SK-MEL-5 (cell line): ENCODE results near the gene ZDHHC19. TPM values are rescaled to one million over a fixed set of nuclear protein-coding genes. Genes with fewer than 3 reads are reported as not detected.
"Not testable (repeated sequence)": the region's sequence is repeated elsewhere in the genome, so short reads cannot be mapped to it uniquely, and the experiment has no call there.

Experiments
- DNase-seq: peaks from one replicate; pipeline ENCODE4 v3.0.0-alpha.2; 2016; ENCODE audit warnings: low read depth, low spot score
- in situ Hi-C: cut with HindIII; loops from 2 replicates; pipeline ENCODE4 v1.10.0; 2016; ENCODE audit warnings: low sequenced_read_pairs, high pct_unique_total_duplicates, low pct_unique_long_range_greater_than_20kb
- total RNA-seq: library from RNA; depleted of rRNA; stranded (reverse); fragments of >200 nt; shearing (Covaris generic); gene quantifications from 2 replicates; pipeline ENCODE4 v1.2.3, GENCODE V29; 2014

Gene ZDHHC19
- total RNA-seq, 1 experiment from 2014 or later = 1.1 TPM

- in situ Hi-C loops = not testable (repeated sequence)
These were observed 1.1 kb downstream of the ZDHHC19 start for GRCh38 chr3:196209944-196210672.

GRCh38 chr3:196208942-196209695, 2.1 kb downstream of the ZDHHC19 start:
- no peak for DNase-seq

More at GRCh38 chr3:196209944-196210672, 1.1 kb downstream of the ZDHHC19 start:
- DNase-seq = not testable (repeated sequence)

GRCh38 chr3:196207833-196208607, 3.2 kb downstream of the ZDHHC19 start:
- peak; percentile 74 for DNase-seq
- in situ Hi-C loops = no loop called here

More at GRCh38 chr3:196208942-196209695, 2.1 kb downstream of the ZDHHC19 start:
- in situ Hi-C loops = no loop called here

GRCh38 chr3:196207159-196207832, 3.9 kb downstream of the ZDHHC19 start:
- in situ Hi-C loops = no loop called here
- no peak for DNase-seq

- in situ Hi-C loops = not testable (repeated sequence)
These were observed 5.6 kb downstream of the ZDHHC19 start for GRCh38 chr3:196205442-196206205.

GRCh38 chr3:196203846-196204245, 7.4 kb downstream of the ZDHHC19 start:
- no peak for DNase-seq
- in situ Hi-C loops = no loop called here

More at GRCh38 chr3:196205442-196206205, 5.6 kb downstream of the ZDHHC19 start:
- not testable (repeated sequence) for DNase-seq

- DNase-seq = peak; percentile 17
- in situ Hi-C loops = no loop called here
These were observed 8.7 kb downstream of the ZDHHC19 start for GRCh38 chr3:196202516-196202970.

- in situ Hi-C loops = no loop called here
These were observed 12.1 kb downstream of the ZDHHC19 start for GRCh38 chr3:196198771-196199753.

GRCh38 chr3:196198081-196198675, 13.0 kb downstream of the ZDHHC19 start:
- in situ Hi-C loops = no loop called here
- no peak for DNase-seq

More at GRCh38 chr3:196198771-196199753, 12.1 kb downstream of the ZDHHC19 start:
- peak; percentile 52 for DNase-seq

- in situ Hi-C loops = no loop called here
- DNase-seq = no peak
These were observed 13.7 kb downstream of the ZDHHC19 start for GRCh38 chr3:196197524-196197923.

GRCh38 chr3:196195664-196196265, 15.4 kb downstream of the ZDHHC19 start:
- in situ Hi-C loops = no loop called here
- DNase-seq = no peak

GRCh38 chr3:196194542-196194915, 16.7 kb downstream of the ZDHHC19 start:
- DNase-seq = no peak
- in situ Hi-C loops = no loop called here

GRCh38 chr3:196193736-196194541, 17.3 kb downstream of the ZDHHC19 start:
- no peak for DNase-seq
- in situ Hi-C loops = no loop called here

- in situ Hi-C loops = no loop called here
- DNase-seq = no peak
These were observed 18.0 kb downstream of the ZDHHC19 start for GRCh38 chr3:196193133-196193735.
